HG02588 (cell line): ENCODE measurements around the gene LAMP5.

Experiments used
- ATAC-seq: cut with Tn5 transposase; IDR thresholded peaks from one replicate; pipeline ENCODE4 v1.9.1; 2021; ENCODE audit warnings: mild to moderate bottlenecking, moderate library complexity; ENCODE audit not compliant: unreplicated experiment

The LAMP5 gene

GRCh38 chr20:9514461-9515213 lies at the start of gene LAMP5:
TSS of gene LAMP5 (plus strand) at chr20:9514590. CDS start at chr20:9514853, 263 bp downstream.
- no peak for ATAC-seq

GRCh38 chr20:9467995-9468394 lies 46.4 kb upstream of the LAMP5 start:
- ATAC-seq = no peak

- ATAC-seq = no peak
Measured at GRCh38 chr20:9474835-9475415, 39.5 kb upstream of the LAMP5 start.

- no peak for ATAC-seq
Measured at GRCh38 chr20:9475456-9475855, 38.9 kb upstream of the LAMP5 start.

- no peak for ATAC-seq
Measured at GRCh38 chr20:9476174-9476573, 38.2 kb upstream of the LAMP5 start.

GRCh38 chr20:9476637-9477036 lies 37.8 kb upstream of the LAMP5 start:
- ATAC-seq = no peak

- ATAC-seq = no peak
Measured at GRCh38 chr20:9478771-9479170, 35.6 kb upstream of the LAMP5 start.

GRCh38 chr20:9480066-9480465 lies 34.3 kb upstream of the LAMP5 start:
- no peak for ATAC-seq

GRCh38 chr20:9482180-9482579 lies 32.2 kb upstream of the LAMP5 start:
- ATAC-seq = no peak

- ATAC-seq = no peak
Measured at GRCh38 chr20:9483131-9483530, 31.3 kb upstream of the LAMP5 start.

GRCh38 chr20:9485614-9486340 lies 28.6 kb upstream of the LAMP5 start:
- no peak for ATAC-seq

GRCh38 chr20:9487231-9487630 lies 27.2 kb upstream of the LAMP5 start:
- ATAC-seq = no peak

- no peak for ATAC-seq
Measured at GRCh38 chr20:9488063-9488462, 26.3 kb upstream of the LAMP5 start.

- no peak for ATAC-seq
Measured at GRCh38 chr20:9490161-9490560, 24.2 kb upstream of the LAMP5 start.

GRCh38 chr20:9490631-9491030 lies 23.8 kb upstream of the LAMP5 start:
- no peak for ATAC-seq

- ATAC-seq = no peak
Measured at GRCh38 chr20:9491324-9491723, 23.1 kb upstream of the LAMP5 start.

- ATAC-seq = no peak
Measured at GRCh38 chr20:9492067-9492466, 22.3 kb upstream of the LAMP5 start.

GRCh38 chr20:9493803-9494202 lies 20.6 kb upstream of the LAMP5 start:
- no peak for ATAC-seq

- no peak for ATAC-seq
Measured at GRCh38 chr20:9495701-9496100, 18.7 kb upstream of the LAMP5 start.

GRCh38 chr20:9496155-9496554 lies 18.2 kb upstream of the LAMP5 start:
- no peak for ATAC-seq

GRCh38 chr20:9498322-9498721 lies 16.1 kb upstream of the LAMP5 start:
- no peak for ATAC-seq
